Heart right ventricle (tissue), 16 donors: ENCODE results near the gene PROB1. TPM values are rescaled to one million over a fixed set of nuclear protein-coding genes. Genes with fewer than 3 reads are reported as not detected.

Experiments used
- ATAC-seq, 8 donors: fragments of 200-7000 bp; cut with Tn5 transposase; one replicate each; pipeline ENCODE4 v1.9.1; 2020; ENCODE audit warnings: mild to moderate bottlenecking in 8 of 8, moderate library complexity in 8 of 8, moderate number of reproducible peaks in 1 of 8
- DNase-seq, 2 donors: peaks; one replicate each; pipeline ENCODE4 v3.0.0-alpha.2; 2020
- H3K27ac ChIP-seq, 10 donors: fragments of 200-600 bp; sonication (generic) in 2 of 10; one replicate each; pipeline versions ENCODE4 v1.5.0 to v1.8.0; 2020 to 2022; ENCODE audit warnings: mild to moderate bottlenecking in 3 of 10
- H3K27me3 ChIP-seq, 7 donors: fragments of 200-600 bp; one replicate each; pipeline ENCODE4 v1.8.0; 2021 to 2022; ENCODE audit warnings: mild to moderate bottlenecking in 2 of 7
- H3K36me3 ChIP-seq, 9 donors: fragments of 200-600 bp; sonication (generic) in 1 of 9; one replicate each; pipeline versions ENCODE4 v1.5.0 to v1.8.0; 2020 to 2022; ENCODE audit warnings: mild to moderate bottlenecking in 2 of 9
- H3K4me1 ChIP-seq, 9 donors: fragments of 200-600 bp; sonication (generic) in 1 of 9; one replicate each; pipeline versions ENCODE4 v1.5.0 to v1.8.0; 2020 to 2022; ENCODE audit warnings: mild to moderate bottlenecking in 4 of 9
- H3K4me3 ChIP-seq, 10 donors: fragments of 200-600 bp; sonication (generic) in 2 of 10; one replicate each; pipeline versions ENCODE4 v1.5.0 to v1.8.0; 2020 to 2022; ENCODE audit warnings: mild to moderate bottlenecking in 7 of 10, moderate library complexity in 2 of 10
- H3K9me3 ChIP-seq, 11 donors: fragments of 200-600 bp in 10 of 11; sonication (generic) in 2 of 11; one replicate each; pipeline versions ENCODE4 v1.5.0 to v1.8.0; 2013 to 2022; ENCODE audit warnings: mild to moderate bottlenecking in 2 of 11, control low read depth in 1 of 11, moderate library complexity in 1 of 11
- CTCF ChIP-seq, 9 donors: fragments of 200-600 bp; sonication (generic) in 2 of 9; IDR thresholded peaks; one replicate each; pipeline versions ENCODE4 v1.5.0 to v1.8.0; 2021 to 2022; ENCODE audit warnings: antibody characterized with exemption in 9 of 9, mild to moderate bottlenecking in 5 of 9, moderate library complexity in 1 of 9
- WGBS, 2 donors: extraction: QIAGEN DNeasy Blood & Tissue Kit; methylation state at CpG; one replicate each; pipeline ENCODE4 v1.1.7; 2013; ENCODE audit warnings: inconsistent platforms in 1 of 2; 5-methylcytosine and 5-hydroxymethylcytosine counted together
- intact Hi-C, 10 donors: fragments of 100-400 bp; cut with DNase I; formaldehyde crosslinking; loops; one replicate each; pipeline versions ENCODE4 v1.11.1 to v1.14.2; 2022
- polyA plus RNA-seq, 2 donors: library from polyadenylated mRNA; stranded (reverse); fragments of 200-250 nt; gene quantifications; one replicate each; pipeline ENCODE4 v1.2.3, GENCODE V29; 2013
- total RNA-seq, 10 donors: library from RNA; stranded (reverse); fragmentation: NEBNext Ultra II Directional in 3 of 10; extraction: Animal tissue kit (Norgen Biotek cat#: 25700) in 3 of 10; gene quantifications; one replicate each; pipeline versions ENCODE4 v1.2.1 to v1.2.4, GENCODE V29; 2021 to 2023
- donor health status: Arrhythmogenic right ventricular cardiomyopathy.
- donor health status: ischemic (EF 13 %, LVEDD 7.1; RV severe dilation, severe dysfunction).
- donor health status: healthy with polysubstance abuse.
- donor health status: DM: no; HTN: yes; CAD: no.
- donor health status: DM: no; HTN: no; CAD: no.
- donor health status: ischemic (EF 25% LVEDD 6.9; RV normal size, moderate dysfunction).
- donor health status: ischemic (EF 25% LVEDD 5.7; RV mildly dilated, moderate dysfunction).
- donor health status: healthy.
- donor health status: DM: yes; HTN: yes; CAD: no.
- donor health status: Ischemic cardiomyopathy.
- donor health status: ischemic (EF 35%, LVEDD 5.7; RV mildly dilated, moderate dysfunction).
- donor health status: nonischemic (EF 11% LVEDD 7.7; RV severe dilation, severe dysfunction).
- donor health status: DM: yes; HTN: yes; CAD: no.
- donor health status: PGD.
- donor health status: ischemic (EF 29% LVEDD 5.4; RV normal size, mild dysfunction).
- donor health status: nonischemic (EF 23%, LVEDD 6.1; RV moderate dilation, normal function).

PROB1 gene
- total and polyA plus RNA-seq, 12 donors, result 12.2 to 64.8 (median 33.8) TPM

GRCh38 chr5:139415869-139416268 lies 21.0 kb upstream of the PROB1 start:
- Histone ChIP-seq H3K27ac (peak overlapping the region; percentile 68 to 93 (median 89)), H3K36me3 (peaks cover 0 to 66% (median under 1%) of the 10 kb centered on the region in 9 donors), H3K27me3 (no peaks in the 10 kb centered on the region), H3K4me3 (no peak overlapping the region), H3K4me1 (peaks cover 40 to 77% (median 71%) of the 10 kb centered on the region in 9 donors), H3K9me3 (no peaks in the 10 kb centered on the region)
- no peak for ATAC-seq
- TF ChIP-seq CTCF (IDR thresholded peaks at IDR 0.05), result no peak
- DNase-seq, result no peak
- intact Hi-C loops, result loop anchor here in 1 of 10 donors (5.0 kb wide), 1 partner anchor 124 kb away; the partner anchor contains the start of gene MATR3

- intact Hi-C loops, result loop anchor here in 1 of 10 donors (5.0 kb wide), 1 partner anchor 123 kb away; the partner anchor contains the start of gene MATR3
- Histone ChIP-seq H3K4me1 (peaks cover 40 to 82% (median 76%) of the 10 kb centered on the region in 9 donors), H3K9me3 (no peaks in the 10 kb centered on the region), H3K36me3 (peaks cover 0 to 65% (median 0%) of the 10 kb centered on the region in 9 donors), H3K4me3 (no peak overlapping the region), H3K27me3 (no peaks in the 10 kb centered on the region), H3K27ac (peak overlapping the region; percentile 68 to 93 (median 89))
- 30 to 35% methylated on average over 8 of the region's 8 CpGs for WGBS, 2 donors
- DNase-seq (peak; percentile 64 to 67), ATAC-seq (peak; percentile 57 to 80 (median 68))
- TF ChIP-seq CTCF (IDR thresholded peaks at IDR 0.05), result no peak
Observed at GRCh38 chr5:139415221-139415861, 20.4 kb upstream of the PROB1 start.

- peak overlapping the region; percentile 68 to 93 (median 89) for H3K27ac ChIP-seq
Observed at GRCh38 chr5:139414581-139415130, 19.8 kb upstream of the PROB1 start.

More at GRCh38 chr5:139414581-139415130, 19.8 kb upstream of the PROB1 start:
- TF ChIP-seq CTCF (IDR thresholded peaks at IDR 0.05), result no peak
- Histone ChIP-seq H3K27me3 (no peaks in the 10 kb centered on the region), H3K4me1 (peaks cover 40 to 77% (median 72%) of the 10 kb centered on the region in 9 donors), H3K36me3 (peaks cover 0 to 62% (median 0%) of the 10 kb centered on the region in 9 donors), H3K9me3 (no peaks in the 10 kb centered on the region), H3K4me3 (no peak overlapping the region)
- 34 to 47% methylated on average over 9 of the region's 9 CpGs for WGBS, 2 donors
- DNase-seq, result peak in 1 of 2 donors; percentile 11
- ATAC-seq, result peak in 7 of 8 donors; percentile 6 to 25 (median 14)
- intact Hi-C loops, result loop anchor here in 1 of 10 donors (5.0 kb wide), 1 partner anchor 122 kb away; the partner anchor contains the start of gene MATR3
